OCI-LY7 (cell line): ENCODE results near the gene ARFGEF2.
"Not testable (repeated sequence)": the region's sequence is repeated elsewhere in the genome, so short reads cannot be mapped to it uniquely, and the experiment has no call there.

Experiments
- EZH2phosphoT487 ChIP-seq: fragments of 200-600 bp; sonication (generic); IDR thresholded peaks from 2 replicates; pipeline ENCODE4 v1.6.1; 2018; ENCODE audit warnings: low read depth, borderline replicate concordance, mild to moderate bottlenecking, mixed run types, antibody characterized with exemption, low read length, moderate library complexity, mixed read lengths
- TF ChIP-seq, protein P1 (sequence below): fragments of 200-600 bp; sonication (generic); conservative IDR thresholded peaks from 2 replicates; pipeline ENCODE4 v1.5.1; 2014; ENCODE audit warnings: mild to moderate bottlenecking, antibody characterized with exemption, low read length, moderate library complexity, mixed read lengths

DNA sequence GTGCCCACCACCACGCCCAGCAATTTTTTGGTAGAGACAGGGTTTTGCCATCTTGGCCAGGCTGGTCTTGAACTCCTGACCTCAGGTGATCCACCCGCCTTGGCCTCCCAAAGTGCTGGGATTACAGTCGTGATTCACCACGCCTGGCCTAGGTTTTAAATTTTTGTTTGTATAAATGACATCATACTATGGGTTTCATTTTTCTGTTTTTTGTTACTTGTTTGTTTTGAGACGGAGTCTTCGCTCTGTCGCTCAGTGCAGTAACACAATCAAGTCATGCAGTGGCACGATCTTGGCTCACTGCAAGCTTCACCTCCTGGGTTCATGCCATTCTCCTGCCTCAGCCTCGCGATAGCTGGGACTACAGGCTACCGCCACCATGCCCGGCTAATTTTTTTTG is 160.8 kb downstream of the ARFGEF2 start:
- TF ChIP-seq, protein P1, sequence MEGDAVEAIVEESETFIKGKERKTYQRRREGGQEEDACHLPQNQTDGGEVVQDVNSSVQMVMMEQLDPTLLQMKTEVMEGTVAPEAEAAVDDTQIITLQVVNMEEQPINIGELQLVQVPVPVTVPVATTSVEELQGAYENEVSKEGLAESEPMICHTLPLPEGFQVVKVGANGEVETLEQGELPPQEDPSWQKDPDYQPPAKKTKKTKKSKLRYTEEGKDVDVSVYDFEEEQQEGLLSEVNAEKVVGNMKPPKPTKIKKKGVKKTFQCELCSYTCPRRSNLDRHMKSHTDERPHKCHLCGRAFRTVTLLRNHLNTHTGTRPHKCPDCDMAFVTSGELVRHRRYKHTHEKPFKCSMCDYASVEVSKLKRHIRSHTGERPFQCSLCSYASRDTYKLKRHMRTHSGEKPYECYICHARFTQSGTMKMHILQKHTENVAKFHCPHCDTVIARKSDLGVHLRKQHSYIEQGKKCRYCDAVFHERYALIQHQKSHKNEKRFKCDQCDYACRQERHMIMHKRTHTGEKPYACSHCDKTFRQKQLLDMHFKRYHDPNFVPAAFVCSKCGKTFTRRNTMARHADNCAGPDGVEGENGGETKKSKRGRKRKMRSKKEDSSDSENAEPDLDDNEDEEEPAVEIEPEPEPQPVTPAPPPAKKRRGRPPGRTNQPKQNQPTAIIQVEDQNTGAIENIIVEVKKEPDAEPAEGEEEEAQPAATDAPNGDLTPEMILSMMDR, result not testable (repeated sequence)
- not testable (repeated sequence) for TF ChIP-seq EZH2phosphoT487
